KMS-11 (cell line): ENCODE data around the gene DNAJC15.
"Not testable (repeated sequence)": the region's sequence is repeated elsewhere in the genome, so short reads cannot be mapped to it uniquely, and the experiment has no call there.

Source experiments
- H2AFZ ChIP-seq: fragments of 200-600 bp; sonication (generic); 2 replicates; pipeline ENCODE4 v1.6.1; 2016; ENCODE audit warnings: antibody characterized with exemption, mixed run types, low read depth
- H3K27ac ChIP-seq: fragments of 200-600 bp; sonication (generic); 2 replicates; pipeline ENCODE4 v1.6.1; 2016; ENCODE audit warnings: mild to moderate bottlenecking, mixed run types
- H3K27me3 ChIP-seq: fragments of 200-600 bp; sonication (generic); 2 replicates; pipeline ENCODE4 v1.6.1; 2017; ENCODE audit warnings: mild to moderate bottlenecking, low read depth, mixed run types, moderate library complexity; ENCODE audit not compliant: insufficient read depth
- H3K36me3 ChIP-seq: fragments of 200-600 bp; sonication (generic); 2 replicates; pipeline ENCODE4 v1.6.1; 2017; ENCODE audit warnings: mild to moderate bottlenecking, mixed run types; ENCODE audit not compliant: insufficient read depth
- H3K4me1 ChIP-seq: fragments of 200-600 bp; sonication (generic); 2 replicates; pipeline ENCODE4 v1.6.1; 2016; ENCODE audit warnings: mild to moderate bottlenecking, low read depth, mixed run types; ENCODE audit not compliant: poor library complexity, severe bottlenecking
- H3K4me2 ChIP-seq: fragments of 200-600 bp; sonication (generic); 2 replicates; pipeline ENCODE4 v1.7.0; 2016; ENCODE audit warnings: mild to moderate bottlenecking, mixed run types
- H3K4me3 ChIP-seq: fragments of 200-600 bp; sonication (generic); IDR thresholded peaks from 2 replicates; pipeline ENCODE4 v1.6.1; 2017; ENCODE audit warnings: low read depth, low read length, mixed read lengths; ENCODE audit not compliant: insufficient read depth
- H3K79me2 ChIP-seq: fragments of 200-600 bp; sonication (generic); 2 replicates; pipeline ENCODE4 v1.6.1; 2016; ENCODE audit warnings: low read depth, mixed run types; ENCODE audit not compliant: insufficient read depth
- H3K9ac ChIP-seq: fragments of 200-600 bp; sonication (generic); 2 replicates; pipeline ENCODE4 v1.6.1; 2016; ENCODE audit warnings: mild to moderate bottlenecking, mixed run types
- H4K20me1 ChIP-seq: fragments of 200-600 bp; sonication (generic); 2 replicates; pipeline ENCODE4 v1.6.1; 2016; ENCODE audit warnings: mild to moderate bottlenecking, mixed run types; ENCODE audit not compliant: insufficient read depth
- TF ChIP-seq, protein P1 (sequence below): fragments of 200-600 bp; sonication (generic); conservative IDR thresholded peaks from 2 replicates; pipeline ENCODE4 v1.6.1; 2017; ENCODE audit warnings: low read depth, mild to moderate bottlenecking, antibody characterized with exemption, low read length, moderate library complexity, mixed read lengths

Gene DNAJC15

DNA sequence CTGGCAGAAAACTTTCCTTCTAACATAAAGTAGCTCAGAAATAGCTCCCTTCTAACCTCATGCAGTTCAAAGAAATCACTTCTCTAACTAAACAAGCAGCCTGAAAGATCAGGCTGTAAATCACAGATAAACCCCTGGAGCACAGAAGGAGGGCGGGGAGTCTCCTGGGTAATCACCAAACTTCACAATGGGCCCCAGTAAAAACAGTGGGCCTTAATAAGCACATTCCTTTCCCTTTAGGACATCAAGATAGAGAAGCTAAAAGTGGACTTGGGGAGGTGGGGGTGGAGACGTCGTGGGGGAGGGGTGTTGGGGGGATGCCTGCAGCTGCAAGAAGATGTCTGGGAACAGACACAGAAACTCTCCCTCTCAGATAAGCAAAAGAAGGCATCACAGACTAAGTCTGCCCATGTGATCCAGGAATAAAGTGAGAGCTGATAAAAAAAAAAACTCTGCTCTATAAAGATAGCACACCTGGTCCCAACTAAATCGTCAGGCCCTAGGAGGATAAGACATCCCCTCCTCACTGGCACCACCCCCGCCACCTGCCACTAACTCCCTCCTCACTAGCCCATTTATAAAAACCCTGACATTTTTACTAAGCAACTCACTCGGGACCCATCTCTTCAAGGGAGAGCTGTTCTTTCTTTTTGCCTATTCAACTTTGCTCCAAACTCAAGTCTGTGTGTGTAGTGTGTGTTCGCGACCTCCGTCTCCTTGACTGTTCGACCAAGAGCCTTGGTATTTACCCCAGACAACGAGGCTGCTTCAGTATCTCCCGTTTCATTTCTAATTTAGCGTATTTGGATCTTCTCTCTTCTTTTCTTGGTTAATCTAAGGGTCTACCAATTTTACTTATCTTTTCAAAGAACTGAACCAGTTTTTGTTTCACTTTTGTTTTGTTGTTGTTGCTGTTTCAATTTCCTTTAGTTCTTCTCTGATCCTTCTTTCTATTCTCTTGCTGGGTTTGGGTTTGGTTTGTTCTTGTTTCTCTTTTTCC, 31.7 kb downstream of the DNAJC15 start:
- Histone ChIP-seq H3K27ac (peak overlapping the region; percentile 78), H3K27me3 (no peaks in the 10 kb centered on the region)

DNA sequence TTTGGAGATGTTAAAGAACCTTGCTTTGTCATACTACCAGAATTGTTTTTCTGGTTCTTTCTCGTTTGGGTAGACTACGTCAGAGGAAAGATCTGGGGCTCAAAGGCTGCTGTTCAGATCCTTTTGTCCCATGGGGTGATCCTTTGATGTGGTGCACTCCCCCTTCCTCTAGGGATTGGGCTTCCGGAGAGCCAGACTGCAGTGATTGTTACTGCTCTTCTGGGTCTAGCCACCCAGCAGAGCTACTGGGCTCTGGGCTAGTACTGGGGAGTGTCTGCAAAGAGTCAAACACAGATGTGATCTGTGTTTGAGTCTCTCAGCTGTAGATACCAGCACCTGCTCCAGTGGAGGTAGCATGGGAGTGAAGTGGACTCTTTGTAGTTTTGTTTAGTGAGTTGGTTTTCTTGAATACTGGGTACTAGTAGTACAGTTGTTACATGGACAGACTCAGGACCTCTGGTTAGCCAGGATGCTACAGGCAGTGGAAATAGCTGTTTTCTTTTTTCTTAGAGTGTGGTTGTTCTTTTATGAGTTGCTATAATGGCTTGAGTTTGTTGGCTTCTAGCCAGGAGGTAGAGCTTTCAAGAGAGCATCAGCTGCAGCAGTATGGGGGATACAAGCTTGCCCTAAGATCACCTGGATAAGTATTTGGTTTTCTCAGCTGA, 34.4 kb downstream of the DNAJC15 start:
- Histone ChIP-seq H3K27ac (no peak overlapping the region), H3K4me2 (no peak overlapping the region)

More for the DNA sequence above, 31.7 kb downstream of the DNAJC15 start:
- no peak overlapping the region for H3K4me3 ChIP-seq
- peak overlapping the region; percentile 78 for H2AFZ ChIP-seq
- H4K20me1 ChIP-seq = no peaks in the 10 kb centered on the region
- TF ChIP-seq, protein P1, sequence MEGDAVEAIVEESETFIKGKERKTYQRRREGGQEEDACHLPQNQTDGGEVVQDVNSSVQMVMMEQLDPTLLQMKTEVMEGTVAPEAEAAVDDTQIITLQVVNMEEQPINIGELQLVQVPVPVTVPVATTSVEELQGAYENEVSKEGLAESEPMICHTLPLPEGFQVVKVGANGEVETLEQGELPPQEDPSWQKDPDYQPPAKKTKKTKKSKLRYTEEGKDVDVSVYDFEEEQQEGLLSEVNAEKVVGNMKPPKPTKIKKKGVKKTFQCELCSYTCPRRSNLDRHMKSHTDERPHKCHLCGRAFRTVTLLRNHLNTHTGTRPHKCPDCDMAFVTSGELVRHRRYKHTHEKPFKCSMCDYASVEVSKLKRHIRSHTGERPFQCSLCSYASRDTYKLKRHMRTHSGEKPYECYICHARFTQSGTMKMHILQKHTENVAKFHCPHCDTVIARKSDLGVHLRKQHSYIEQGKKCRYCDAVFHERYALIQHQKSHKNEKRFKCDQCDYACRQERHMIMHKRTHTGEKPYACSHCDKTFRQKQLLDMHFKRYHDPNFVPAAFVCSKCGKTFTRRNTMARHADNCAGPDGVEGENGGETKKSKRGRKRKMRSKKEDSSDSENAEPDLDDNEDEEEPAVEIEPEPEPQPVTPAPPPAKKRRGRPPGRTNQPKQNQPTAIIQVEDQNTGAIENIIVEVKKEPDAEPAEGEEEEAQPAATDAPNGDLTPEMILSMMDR = no peak
- H3K9ac ChIP-seq = peak overlapping the region; percentile 70
- H3K4me2 ChIP-seq = peak overlapping the region; percentile 81
- H3K36me3 ChIP-seq = no peaks in the 10 kb centered on the region
- H3K79me2 ChIP-seq = 0 out of 2 replicates have a peak, but pooled peaks cover 9% of the 10 kb centered on the region
- H3K4me1 ChIP-seq = peaks cover 41% of the 10 kb centered on the region

DNA sequence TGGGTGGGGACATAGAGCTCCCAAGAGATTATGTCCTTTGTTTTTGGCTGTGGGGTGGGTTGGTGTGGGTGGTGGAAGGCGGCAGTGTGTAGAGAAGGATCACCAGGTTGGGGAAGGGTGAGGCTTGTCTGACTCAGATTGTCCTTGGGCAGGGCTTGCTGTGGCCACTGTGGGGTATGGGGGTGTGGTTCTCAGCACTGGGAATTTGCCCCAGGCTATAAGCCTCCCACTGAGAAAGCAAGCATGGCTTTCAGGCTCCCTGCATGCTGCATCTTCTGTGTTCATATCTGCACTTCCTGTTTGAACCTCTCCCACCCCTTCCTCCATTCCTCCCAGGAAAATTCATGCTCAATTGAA, 34.9 kb downstream of the DNAJC15 start:
- H3K27me3 ChIP-seq = no peaks in the 10 kb centered on the region
- H3K4me1 ChIP-seq = peaks cover 32% of the 10 kb centered on the region
- H3K9ac ChIP-seq = no peak overlapping the region
- H4K20me1 ChIP-seq = no peaks in the 10 kb centered on the region
- no peak overlapping the region for H3K4me2 ChIP-seq
- no peak overlapping the region for H3K4me3 ChIP-seq
- 0 out of 2 replicates have a peak, but pooled peaks cover 5% of the 10 kb centered on the region for H3K79me2 ChIP-seq
- no peak overlapping the region for H2AFZ ChIP-seq
- H3K27ac ChIP-seq = no peak overlapping the region
- no peaks in the 10 kb centered on the region for H3K36me3 ChIP-seq
- TF ChIP-seq, protein P1 = no peak

More for the DNA sequence above, 34.4 kb downstream of the DNAJC15 start:
- no peak overlapping the region for H3K9ac ChIP-seq
- H3K4me3 ChIP-seq = no peak overlapping the region
- peaks cover 32% of the 10 kb centered on the region for H3K4me1 ChIP-seq
- TF ChIP-seq, protein P1 = no peak
- H3K27me3 ChIP-seq = no peaks in the 10 kb centered on the region
- H2AFZ ChIP-seq = no peak overlapping the region
- H4K20me1 ChIP-seq = no peaks in the 10 kb centered on the region
- H3K36me3 ChIP-seq = no peaks in the 10 kb centered on the region
- H3K79me2 ChIP-seq = 0 out of 2 replicates have a peak, but pooled peaks cover 9% of the 10 kb centered on the region

DNA sequence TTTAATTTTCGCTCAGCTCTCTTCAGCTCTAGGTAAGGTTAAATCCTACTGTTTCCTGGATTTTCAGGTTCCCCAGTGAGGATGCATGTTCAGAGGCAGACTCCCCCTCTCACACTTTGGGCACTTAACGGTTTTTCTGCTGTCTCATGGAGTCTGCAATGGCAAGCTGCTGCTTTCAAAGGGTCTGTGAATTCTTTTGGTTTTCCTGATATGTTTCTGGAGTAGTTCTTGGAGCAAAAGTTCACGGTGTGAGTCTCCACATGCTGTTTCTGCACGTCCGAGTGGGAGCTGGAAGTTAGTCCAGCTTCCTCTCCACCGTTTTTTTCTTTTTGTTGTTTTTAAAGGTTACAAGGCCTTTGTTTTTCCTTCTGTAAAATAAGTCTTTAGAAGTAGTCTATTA, 35.4 kb downstream of the DNAJC15 start:
- no peak overlapping the region for H2AFZ ChIP-seq
- no peak overlapping the region for H3K4me3 ChIP-seq
- H3K79me2 ChIP-seq = 0 out of 2 replicates have a peak, but pooled peaks cover 3% of the 10 kb centered on the region
- peaks cover 32% of the 10 kb centered on the region for H3K4me1 ChIP-seq
- no peak overlapping the region for H3K9ac ChIP-seq
- H3K27ac ChIP-seq = no peak overlapping the region
- no peak overlapping the region for H3K4me2 ChIP-seq
- TF ChIP-seq, protein P1 = no peak
- H3K36me3 ChIP-seq = no peaks in the 10 kb centered on the region
- H3K27me3 ChIP-seq = no peaks in the 10 kb centered on the region
- no peaks in the 10 kb centered on the region for H4K20me1 ChIP-seq

DNA sequence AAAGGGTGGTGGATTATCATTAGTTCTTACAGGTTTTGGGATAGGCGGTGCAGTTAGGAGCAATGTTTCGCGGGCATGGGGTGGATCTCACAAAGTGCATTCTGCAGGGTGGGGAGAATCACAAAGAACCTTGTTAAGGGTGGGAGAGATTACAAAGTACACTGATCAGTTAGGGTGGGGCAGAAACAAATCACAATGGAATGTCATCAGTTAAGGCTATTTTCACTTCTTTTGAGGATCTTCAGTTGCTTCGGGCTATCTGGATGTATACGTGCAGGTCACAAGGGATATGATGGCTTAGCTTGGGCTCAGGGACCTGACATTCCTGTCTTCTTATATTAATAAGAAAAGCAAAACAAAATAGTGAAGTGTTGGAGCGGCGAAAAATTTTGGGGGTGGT, 36.4 kb downstream of the DNAJC15 start:
- not testable (repeated sequence) for H3K79me2 ChIP-seq, H3K36me3 ChIP-seq, H3K4me2 ChIP-seq, H3K9ac ChIP-seq, H4K20me1 ChIP-seq, H2AFZ ChIP-seq, H3K4me3 ChIP-seq, H3K27ac ChIP-seq, H3K27me3 ChIP-seq
- peaks cover 23% of the 10 kb centered on the region for H3K4me1 ChIP-seq

DNA sequence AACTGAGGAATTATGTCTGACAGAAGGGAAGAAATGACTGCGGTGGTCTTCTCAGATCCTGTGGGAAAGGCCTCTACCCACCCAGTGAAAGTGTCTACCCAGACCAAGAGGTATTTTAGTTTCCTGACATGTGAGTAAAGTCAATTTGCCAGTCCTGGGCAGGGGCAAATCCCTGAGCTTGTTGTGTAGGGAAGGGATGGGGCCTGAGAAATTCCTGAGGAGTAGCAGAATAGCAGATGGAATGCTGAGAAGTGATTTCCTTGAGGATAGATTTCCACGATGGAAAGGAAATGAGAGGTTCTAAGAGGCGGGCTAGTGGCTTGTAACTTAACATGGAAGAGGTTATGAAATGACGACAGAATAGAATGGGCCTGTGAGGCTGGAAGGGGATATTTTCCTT, 37.4 kb downstream of the DNAJC15 start:
- H2AFZ ChIP-seq, H3K4me3 ChIP-seq, H3K27me3 ChIP-seq, H3K79me2 ChIP-seq, H3K36me3 ChIP-seq, H3K4me2 ChIP-seq, H4K20me1 ChIP-seq, H3K9ac ChIP-seq, H3K27ac ChIP-seq: not testable (repeated sequence)
- peaks cover 21% of the 10 kb centered on the region for H3K4me1 ChIP-seq
